NCI-H510A (cell line): ENCODE results near the gene MBD3L5.
"Not testable (repeated sequence)": the region's sequence is repeated elsewhere in the genome, so short reads cannot be mapped to it uniquely, and the experiment has no call there.

Source experiments
- DNase-seq: peaks from one replicate; lab custom pipeline; 2025; lab: John Stamatoyannopoulos, UW

Gene MBD3L5

GRCh38 chr19:7052896-7053295, 22.5 kb downstream of the MBD3L5 start:
- DNase-seq, result not testable (repeated sequence)

DNA sequence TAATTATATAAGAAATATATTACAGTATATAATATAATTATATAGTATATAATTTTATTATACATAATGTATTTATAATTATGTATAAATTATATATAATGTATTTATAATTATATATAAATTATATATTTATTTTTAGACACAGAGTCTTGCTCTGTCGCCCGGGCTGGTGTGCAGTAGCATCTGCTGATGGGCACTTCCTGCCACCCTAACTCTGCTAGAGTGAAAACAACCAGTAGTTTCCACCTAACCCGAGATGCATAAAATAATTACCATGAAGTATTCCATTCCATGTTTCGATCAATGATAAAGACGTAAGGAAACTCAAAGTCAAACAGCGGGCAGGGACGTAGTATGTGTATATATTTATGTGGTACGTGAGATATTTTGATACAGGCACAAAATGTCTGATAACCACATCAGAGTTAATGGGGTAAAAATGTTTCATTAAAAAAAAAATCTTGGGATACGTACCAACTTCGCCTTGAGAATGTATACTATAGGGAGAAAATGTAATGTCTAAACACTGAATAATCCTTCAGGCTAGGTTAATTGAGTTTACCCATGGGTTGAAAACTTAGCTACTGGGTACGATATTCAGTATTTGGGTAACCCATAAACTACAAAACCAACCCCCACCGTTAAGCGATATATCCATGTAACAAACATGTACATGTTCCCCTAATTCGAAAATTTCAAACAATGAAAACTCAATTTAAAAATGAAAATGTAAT, 24.4 kb downstream of the MBD3L5 start:
- not testable (repeated sequence) for DNase-seq

DNA sequence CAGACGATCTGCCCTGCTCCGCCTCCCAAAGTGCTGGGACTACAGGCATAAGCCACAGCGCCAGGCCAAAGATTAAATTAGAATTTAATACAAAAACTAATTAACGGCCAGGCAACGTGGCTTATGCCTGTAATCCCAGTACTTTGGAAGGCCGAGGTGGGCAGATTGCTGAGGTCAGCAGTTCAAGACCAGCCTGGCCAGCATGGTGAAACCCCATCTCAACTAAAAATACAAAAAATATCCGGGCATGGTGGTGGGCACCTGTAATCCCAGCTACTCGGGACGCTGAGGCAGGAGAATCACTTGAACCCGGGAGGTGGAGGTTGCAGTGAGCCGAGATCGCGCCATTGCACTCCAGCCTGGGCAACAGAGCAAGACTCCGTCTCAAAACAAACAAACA, 25.3 kb downstream of the MBD3L5 start:
- not testable (repeated sequence) for DNase-seq

GRCh38 chr19:7056371-7056770, 26.0 kb downstream of the MBD3L5 start:
- not testable (repeated sequence) for DNase-seq

DNA sequence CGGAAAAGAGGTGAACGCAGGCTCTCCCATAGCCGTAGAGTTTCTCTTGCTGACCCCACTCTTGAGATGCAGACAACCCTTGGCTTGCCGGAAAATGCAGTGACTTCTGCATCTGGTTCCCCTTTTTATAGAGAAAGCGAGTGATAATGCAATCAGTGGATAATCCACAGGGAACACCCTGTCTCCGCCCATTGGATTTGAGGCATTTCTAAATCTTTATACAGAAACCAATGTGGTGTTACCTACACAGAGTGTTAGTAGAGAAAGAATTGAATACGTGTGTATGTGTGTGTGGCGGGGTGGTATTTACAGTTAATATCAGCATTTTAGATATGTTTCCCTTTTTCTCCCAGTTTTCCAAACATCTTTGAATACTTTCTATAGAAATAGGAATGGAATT, 28.2 kb downstream of the MBD3L5 start, which contains the start of gene MBD3L3:
Gene MBD3L3 (minus strand): TSS at position 101 of the 400 bp plus-strand sequence. CDS start 71 bp downstream, at position 30.
- DNase-seq, result not testable (repeated sequence)

DNA sequence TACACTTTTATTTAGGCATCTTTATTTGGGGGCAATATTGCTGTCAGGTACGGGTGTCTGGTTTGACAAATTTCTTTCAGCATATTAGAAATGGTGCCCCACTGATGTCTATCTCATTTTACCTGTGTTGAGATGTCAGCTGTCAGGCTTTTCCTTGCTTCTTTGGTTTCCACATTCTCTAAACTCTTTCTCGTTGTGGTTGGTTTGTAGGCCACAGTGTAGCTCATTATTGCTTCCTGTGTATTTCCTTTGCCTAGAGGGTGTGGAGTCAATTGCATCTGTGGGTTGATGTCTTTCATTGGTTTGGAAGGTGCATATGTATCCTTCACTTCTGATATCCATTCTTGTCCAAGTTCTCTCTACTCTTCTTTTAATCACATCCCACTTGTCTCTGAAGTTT, 29.6 kb downstream of the MBD3L5 start:
- DNase-seq, result not testable (repeated sequence)

- DNase-seq, result no peak
Measured at GRCh38 chr19:7063339-7063738, 33.0 kb downstream of the MBD3L5 start.

- no peak for DNase-seq
Measured at GRCh38 chr19:7063764-7064418, 33.5 kb downstream of the MBD3L5 start.

DNA sequence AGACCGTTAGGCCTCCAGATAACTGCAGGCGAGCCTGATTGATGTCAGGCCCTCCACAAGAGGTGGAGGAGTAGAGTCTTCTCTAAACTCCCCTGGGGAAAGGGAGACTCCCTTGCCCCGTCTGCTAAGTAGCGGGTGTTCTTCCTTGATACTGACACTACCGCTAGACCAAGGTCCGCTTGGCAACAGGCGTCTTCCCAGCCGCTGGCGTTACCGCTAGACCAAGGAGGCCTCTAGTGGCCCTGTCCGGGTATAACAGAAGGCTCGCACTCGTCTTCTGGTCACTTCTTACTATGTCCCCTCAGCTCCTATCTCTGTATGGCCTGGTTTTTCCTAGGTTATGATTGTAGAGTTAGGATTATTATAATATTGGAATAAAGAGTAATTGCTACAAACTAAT, 36.7 kb downstream of the MBD3L5 start:
- not testable (repeated sequence) for DNase-seq

GRCh38 chr19:7067716-7068115, 37.3 kb downstream of the MBD3L5 start:
- DNase-seq, result no peak

- no peak for DNase-seq
Measured at GRCh38 chr19:7068599-7068998, 38.2 kb downstream of the MBD3L5 start.

DNA sequence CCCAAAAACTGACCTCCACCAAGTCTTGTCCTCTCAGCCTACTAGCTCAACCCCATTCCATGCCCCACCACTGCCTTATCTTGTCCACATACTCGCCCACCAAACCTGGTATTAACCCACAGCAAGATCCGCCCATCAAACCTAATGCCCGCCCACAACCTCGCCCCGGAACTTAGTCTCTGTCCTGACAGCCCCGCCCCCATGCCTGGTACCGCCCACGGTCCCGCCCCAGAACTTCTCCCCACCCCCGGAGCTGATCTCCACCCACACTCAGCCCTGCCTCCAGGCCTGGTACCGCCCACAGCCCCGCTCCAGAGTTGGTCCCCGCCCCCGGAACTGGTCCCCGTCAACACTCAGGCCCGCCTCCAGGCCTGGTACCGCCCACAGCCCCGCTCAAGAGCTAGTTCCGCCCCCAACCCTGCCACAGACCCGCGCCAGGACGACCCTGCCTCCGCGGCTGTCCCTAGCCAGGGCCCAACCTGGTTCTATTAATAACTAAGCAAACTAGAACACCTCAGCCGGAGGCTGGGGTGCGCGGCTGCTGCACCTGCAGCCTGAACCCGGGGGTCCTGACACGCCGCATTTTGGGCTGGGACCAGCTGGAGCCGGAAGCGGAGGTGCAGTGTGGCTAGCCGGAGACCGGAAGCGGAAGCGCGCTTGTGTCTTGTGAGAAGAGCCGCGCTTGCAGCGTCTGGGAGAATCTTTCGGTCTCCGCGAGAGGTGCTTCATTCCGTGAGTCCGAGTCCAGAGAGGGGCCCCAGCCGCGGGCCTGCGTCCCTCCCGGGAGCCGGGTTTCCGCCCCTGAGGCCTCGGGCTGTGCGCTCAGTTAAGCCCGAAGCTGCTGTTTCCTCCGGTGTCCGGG, 38.9 kb downstream of the MBD3L5 start, which contains the start of gene ZNF557:
Gene ZNF557 (plus strand): TSS at position 662 of the 862 bp plus-strand sequence. CDS start 5,372 bp downstream, outside the sequence.
- DNase-seq, result peak; percentile 82

GRCh38 chr19:7069904-7070226, 39.5 kb downstream of the MBD3L5 start:
- no peak for DNase-seq

DNA sequence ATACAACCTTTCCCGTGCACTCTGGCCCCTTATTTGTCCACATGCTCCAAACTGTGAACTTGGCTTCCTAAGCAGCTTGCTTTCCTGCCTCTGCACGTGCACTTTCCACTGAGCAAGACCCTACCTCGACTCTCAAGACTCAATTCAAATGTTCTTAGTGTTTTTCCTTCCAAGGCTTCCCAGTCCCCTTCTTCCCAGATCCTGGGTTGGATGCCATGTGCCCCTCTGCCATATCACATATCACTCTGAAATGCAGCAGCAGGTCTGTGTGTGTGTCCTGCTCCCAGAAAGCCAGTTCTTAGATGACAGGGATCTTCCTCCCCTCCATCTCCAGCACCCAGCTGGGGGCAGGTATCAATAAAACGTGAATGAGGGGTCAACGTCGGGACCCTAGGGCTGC, 42.2 kb downstream of the MBD3L5 start:
- DNase-seq, result no peak

DNA sequence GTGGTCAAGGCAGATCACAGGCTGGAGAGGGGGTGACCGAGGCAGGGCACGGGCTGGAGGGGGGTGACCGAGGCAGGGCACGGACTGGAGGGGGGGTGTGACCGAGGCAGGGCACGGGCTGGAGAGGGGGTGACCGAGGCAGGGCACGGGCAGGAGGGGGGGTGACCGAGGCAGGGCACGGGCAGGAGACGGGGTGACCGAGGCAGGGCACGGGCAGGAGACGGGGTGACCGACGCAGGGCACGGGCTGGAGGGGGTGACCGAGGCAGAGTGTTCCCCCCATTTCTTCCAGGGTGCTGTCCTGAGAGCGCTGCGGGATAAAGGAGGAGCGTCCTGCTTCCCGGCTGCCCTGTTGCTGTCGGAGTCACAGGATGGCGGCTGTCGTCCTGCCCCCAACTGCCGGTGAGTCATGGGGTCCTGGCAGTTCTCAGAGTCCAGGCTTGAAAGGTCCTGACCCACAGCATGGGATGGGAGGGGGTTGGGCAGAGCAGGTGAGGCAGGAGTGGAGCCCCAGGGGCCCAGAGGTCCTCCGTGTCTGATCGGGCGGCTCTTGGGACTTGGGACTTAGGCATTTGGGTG, 44.4 kb downstream of the MBD3L5 start:
- no peak for DNase-seq

- DNase-seq, result no peak
Measured at GRCh38 chr19:7076151-7076550, 45.8 kb downstream of the MBD3L5 start.

GRCh38 chr19:7078008-7078407, 47.6 kb downstream of the MBD3L5 start:
- no peak for DNase-seq
